Activated CD8-positive, alpha-beta memory T cell treated with anti-CD3 and anti-CD28 coated beads, Interleukin-2, amount 50 U/mL, for 1 hour (primary cell): Measurements from ENCODE around the gene SELENOT.

Experiments
- DNase-seq: peaks from one replicate; pipeline ENCODE4 v3.0.0-alpha.2; 2020; ENCODE audit errors: extremely low read depth

SELENOT gene

DNA sequence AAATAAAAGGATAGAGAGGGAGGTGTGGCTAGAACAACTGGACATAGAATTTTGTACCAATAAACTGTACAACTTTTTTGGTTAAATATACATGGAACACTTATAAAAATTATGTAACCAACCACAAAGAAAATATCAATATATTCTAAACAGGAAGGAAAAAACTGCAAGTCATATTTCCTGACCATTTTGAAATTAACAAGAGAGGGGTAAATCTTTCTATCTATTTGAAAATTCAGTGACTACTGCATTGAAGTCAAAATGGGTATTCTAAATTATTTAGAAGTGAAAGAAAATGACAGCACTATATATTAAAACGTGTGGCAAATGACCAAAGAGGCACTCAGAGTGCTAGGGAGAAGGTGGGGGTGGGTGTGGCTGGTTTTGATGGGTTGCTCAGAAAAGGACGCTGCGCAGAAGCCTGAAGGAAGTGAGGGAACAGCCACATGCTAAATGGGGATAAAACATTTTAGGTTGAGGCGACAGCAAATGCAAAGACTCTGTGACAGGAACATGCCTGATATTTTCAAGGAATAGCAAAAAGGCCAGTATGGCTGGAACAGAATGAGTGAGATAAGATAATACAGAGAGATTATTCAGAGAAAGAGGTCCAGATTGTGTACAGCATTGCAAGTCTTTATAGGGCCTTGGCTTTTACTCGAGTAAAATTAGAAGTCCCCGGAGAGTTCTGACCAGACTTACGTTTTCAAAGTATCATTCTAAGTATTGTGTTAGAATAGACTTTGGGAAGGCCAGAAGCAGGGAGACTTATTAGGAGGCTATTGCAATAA is 59.5 kb downstream of the SELENOT start:
- no peak for DNase-seq

DNA sequence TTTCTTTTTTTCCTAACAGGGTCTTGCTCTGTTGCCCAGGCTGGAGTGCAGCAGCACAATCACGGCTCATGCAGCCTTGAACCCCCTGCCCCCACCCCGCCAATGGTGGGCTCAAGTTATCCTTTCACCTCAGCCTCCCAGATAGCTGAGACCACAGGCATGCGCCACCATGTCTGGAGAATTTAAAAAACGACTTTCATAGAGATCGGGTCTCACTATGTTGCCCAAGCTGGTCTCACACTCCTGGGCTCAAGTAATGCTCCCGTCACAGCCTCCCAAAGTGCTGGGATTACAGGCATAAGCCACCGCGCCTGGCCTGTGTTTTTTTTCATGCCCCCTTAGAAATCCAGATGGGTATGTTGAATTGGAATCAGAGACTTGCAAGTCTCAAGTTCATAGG is 60.3 kb downstream of the SELENOT start:
- DNase-seq, result no peak

DNA sequence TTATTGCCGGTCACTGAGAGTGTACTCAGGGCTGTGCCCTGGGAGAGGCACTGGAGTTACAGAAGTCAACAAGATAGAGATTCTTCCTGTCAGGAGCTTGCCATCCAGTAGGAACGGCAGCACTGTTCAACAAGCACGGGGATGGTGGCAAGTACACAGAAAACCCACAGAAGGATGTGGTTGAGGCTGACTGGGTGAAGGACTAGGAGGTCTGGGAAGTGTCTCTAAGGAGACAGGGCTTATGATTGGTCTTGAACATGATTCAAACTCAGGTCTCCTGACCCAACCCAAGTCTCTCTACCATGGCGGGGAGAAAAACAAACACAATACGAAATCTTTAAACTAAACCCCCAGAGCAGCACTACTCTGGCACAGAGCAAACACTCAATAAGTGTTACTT is 63.0 kb downstream of the SELENOT start:
- DNase-seq, result no peak

DNA sequence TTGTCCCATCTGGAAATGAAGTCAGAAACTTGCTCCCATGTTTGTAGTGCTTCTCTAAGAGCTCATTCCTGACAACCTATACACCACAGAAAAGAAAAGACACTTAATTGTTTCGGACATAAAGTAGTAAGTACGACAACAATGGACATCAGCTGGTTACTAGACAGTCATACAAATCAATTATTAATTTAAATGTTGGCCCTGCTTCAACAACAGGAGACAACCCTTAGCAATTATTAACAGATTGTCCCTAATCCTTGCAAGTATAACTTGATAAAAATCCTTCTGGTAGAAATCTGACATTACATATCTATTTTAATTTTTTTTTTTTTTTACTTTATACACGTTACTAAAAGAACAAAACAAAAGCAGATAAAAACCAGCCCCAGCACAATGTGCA is 70.8 kb downstream of the SELENOT start:
- no peak for DNase-seq

DNA sequence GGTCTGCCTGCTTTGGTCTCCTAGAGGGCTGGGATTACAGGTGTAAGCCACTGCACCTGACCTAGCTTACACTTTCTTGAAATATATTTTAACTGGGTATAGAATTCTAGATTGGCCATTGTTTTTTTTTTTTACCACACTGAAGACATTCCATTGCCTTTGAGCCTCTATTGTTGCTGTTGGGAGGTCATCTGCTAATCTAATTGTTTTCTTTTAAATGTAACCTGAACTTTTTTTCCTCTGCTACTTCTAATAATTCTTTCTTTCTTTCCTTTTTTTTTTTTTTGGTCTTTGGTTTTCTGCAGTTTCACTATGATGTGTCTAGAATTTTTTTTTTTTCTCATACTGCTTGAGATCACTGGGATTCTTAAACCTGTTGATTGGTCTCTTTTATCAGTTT is 72.5 kb downstream of the SELENOT start:
- no peak for DNase-seq
